Colon (tissue), 2 donors: ENCODE measurements around the gene ANKRD66.
A peak's percentile ranks its signal among the peaks of the same experiment; 100 is the strongest.

ENCODE experiments used
- FAIRE-seq: peaks from 2 replicates; lab custom pipeline; 2012; peaks lifted over from hg19 to GRCh38; lab: Jason Lieb, UNC
- donor health status: control.
- donor health status: control.

ANKRD66 gene

DNA sequence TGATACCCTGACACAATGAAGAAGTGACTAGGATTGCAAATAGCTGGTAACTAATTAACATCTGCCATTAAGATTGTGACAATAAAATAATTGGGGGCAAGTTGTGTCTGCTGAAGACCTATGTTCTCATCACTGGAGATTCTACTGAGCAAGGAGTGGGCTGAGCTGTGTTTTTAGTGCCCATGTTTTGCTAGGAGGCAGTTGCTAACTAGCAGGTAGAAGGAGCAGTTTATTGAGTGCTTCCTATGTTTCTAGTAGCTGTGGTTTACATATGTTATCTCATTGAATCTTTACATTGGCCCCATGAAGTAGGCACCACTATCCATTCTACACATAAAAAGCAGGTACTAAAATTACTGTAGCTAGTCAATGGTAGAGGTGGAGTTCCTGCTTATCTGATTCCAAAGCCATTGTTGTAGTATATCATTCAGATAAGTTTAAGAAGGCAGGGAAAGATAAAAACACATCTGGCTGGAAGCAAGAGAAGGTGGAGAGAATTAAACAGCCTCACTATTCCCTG is 43.7 kb downstream of the ANKRD66 start:
- FAIRE-seq = peak; percentile 74

DNA sequence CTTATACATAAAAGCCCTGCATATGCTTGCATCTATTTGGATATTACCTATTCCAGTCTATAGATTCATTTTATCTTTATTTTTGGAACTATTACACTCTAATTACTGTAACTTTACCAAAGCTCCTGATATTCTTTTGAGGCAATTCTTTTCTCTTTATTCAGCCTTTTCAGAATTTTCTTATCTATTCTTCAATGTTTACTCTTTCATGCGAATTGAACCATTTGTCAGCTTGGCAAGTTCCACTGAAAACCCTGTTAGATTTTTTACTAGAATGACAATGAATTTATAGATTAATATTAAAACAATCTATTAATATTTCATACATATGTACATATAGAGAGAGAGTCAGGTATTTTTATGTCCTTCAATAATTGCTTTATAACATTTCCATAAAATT is 45.9 kb downstream of the ANKRD66 start:
- FAIRE-seq = peak; percentile 14

DNA sequence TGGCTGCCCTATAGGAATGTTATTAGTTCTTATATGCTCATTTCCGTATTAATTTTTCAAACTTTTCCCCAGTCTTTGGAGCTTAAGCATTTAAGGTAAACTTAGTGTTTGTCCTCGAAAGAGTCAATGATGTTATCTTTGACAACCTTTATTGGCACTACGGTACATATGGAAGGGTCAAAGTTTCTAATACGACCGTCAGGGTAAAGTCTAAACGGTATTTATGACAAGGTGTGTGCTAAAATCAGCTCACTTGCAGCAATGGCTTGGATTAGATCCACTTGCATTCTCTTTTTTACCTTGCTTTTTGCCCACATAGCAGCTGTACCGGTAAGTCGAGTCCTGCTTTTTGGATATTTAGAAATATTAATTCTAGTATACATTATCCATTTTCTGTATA is 46.4 kb downstream of the ANKRD66 start, which contains the start of gene MEP1A:
Gene MEP1A, plus strand, starts transcription at position 252 of the 400 bp plus-strand sequence. Its CDS starts 10 bp downstream, at position 262.
- FAIRE-seq = peak; percentile 43

DNA sequence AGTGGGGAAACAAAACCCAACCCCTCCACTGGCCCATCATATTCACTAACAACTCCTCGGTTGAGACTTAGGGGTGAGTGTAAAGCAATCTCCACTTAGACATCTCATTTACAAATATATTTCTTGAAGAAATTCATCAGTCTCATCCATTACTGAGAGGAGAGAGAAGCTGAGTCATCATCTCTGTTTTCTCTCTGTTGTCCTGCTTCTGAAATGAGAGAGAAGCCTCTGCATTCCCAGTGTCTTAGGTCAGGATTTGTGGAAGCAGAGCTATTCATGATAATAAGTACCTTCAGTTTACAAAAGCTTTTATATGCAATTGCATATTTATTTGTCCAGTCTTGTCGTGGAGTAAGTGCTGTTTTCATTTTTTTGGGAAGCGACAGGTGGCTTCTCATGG is 47.3 kb downstream of the ANKRD66 start:
- FAIRE-seq = no peak

DNA sequence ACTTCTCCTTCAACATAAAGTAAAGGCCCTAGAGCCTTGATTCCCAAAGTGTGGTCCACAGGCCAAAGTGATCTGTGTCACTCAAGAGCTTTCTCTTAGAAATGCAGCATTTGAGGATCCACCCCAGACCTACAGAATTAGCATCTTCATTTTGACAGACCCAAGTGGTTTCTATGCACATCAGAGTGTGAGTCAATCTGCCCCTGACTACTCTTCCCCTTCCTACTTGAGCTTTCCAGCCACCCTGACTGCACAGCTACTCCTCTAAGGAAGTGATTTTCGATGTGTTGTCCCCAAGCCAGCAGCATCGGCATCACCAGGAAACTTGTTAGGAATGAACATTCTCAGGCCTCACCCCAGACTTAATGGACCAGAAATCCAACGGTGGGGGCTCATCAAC is 49.1 kb downstream of the ANKRD66 start:
- FAIRE-seq = no peak

DNA sequence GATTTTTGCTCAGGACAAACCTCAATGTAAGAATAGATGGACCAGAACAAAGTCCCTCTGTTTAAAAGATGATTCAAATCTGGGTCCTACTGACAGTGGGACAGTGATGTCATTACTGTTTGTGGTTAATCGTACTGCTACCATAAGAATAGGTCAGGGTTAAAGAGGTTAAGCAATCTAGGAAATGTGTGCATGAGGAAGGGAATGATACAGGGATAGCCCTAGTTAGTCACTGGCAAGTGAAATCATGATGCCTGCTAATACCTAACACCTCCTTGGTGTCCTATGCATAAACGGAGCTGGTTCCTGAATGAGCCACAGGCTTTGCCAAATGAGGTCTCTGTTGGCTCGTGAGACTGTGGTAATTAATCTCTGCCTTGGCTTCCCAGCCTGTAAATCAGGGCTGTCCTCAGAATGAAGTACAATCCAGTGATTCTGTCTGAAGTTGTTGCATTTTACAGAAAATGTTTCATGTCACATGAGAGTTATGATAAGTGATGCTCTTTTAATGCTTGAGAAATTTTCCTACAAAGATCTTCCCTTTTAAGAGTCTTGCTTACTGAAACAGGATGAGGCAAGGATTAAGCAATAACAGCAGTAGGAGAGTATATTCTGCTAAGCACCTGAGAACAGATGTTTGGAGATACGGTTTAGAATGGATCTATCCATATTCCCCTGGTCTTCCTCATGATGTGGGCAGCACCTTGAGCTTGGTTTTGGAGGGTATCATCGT is 50.3 kb downstream of the ANKRD66 start:
- no peak for FAIRE-seq

DNA sequence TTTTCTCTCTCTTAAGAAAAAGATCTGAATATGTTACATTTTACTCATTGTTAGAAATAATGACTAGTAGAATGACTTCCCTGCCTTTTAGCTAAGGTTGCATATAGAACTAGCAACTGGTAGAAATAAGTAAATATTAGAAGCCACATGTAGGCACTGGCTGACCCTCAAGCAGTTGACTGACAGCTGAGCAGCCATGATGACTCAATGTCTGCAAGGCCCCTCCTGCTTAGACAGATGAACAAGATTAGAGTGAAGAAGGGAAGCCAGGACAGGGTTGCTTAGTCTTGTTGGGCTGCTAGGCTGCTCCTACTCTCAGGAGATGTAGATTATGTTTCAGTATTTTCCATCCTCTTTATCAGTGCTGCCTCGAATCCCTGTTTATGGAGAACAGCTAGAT is 52.9 kb downstream of the ANKRD66 start:
- FAIRE-seq = no peak

DNA sequence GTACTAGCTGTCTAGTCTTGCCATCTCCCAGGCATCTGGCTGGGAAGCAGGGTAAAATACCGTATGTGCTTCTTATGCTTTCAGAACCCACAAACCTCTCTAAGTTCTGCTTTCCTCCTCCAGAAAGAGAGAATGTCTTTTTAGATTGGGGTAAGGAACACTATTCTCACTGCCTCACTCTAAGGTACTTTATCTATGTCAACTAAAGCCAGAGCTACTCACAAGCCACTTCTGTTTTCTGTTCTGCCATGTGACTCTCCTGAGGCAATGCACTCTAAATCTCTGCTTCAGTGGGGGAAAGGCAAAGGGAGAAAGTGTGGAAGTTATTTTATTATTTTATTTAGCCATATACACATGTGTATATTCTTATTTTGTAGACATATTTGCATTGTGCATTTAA is 62.1 kb downstream of the ANKRD66 start:
- no peak for FAIRE-seq
